Effector CD4-positive, alpha-beta T cell (primary cell): Measurements from ENCODE around the gene PDXK.

ENCODE experiments used
- DNase-seq: peaks from one replicate; pipeline ENCODE4 v3.0.0-alpha.2; 2020

Gene PDXK

GRCh38 chr21:43785134-43785533 lies 66.2 kb downstream of the PDXK start:
- DNase-seq: no peak

- no peak for DNase-seq
These were observed 67.4 kb downstream of the PDXK start for GRCh38 chr21:43786300-43786806.

GRCh38 chr21:43786807-43787440 lies 68.0 kb downstream of the PDXK start:
- DNase-seq: no peak

GRCh38 chr21:43789276-43790009 lies 70.5 kb downstream of the PDXK start, which contains the start of gene RRP1:
Gene RRP1, plus strand, starts transcription at chr21:43789577. Its CDS starts 53 bp downstream, at chr21:43789630.
- peak; percentile 93 for DNase-seq

- no peak for DNase-seq
These were observed 71.1 kb downstream of the PDXK start for GRCh38 chr21:43790010-43790524.

GRCh38 chr21:43792406-43792805 lies 73.5 kb downstream of the PDXK start:
- DNase-seq: no peak

GRCh38 chr21:43793243-43793642 lies 74.3 kb downstream of the PDXK start:
- DNase-seq: no peak

- DNase-seq: no peak
These were observed 75.4 kb downstream of the PDXK start for GRCh38 chr21:43794311-43794710.

GRCh38 chr21:43794857-43795256 lies 75.9 kb downstream of the PDXK start:
- no peak for DNase-seq

- no peak for DNase-seq
These were observed 78.5 kb downstream of the PDXK start for GRCh38 chr21:43797415-43797814.

GRCh38 chr21:43797925-43798715 lies 79.2 kb downstream of the PDXK start:
- no peak for DNase-seq

- DNase-seq: no peak
These were observed 80.4 kb downstream of the PDXK start for GRCh38 chr21:43799301-43799840.

- no peak for DNase-seq
These were observed 81.2 kb downstream of the PDXK start for GRCh38 chr21:43800124-43800523.

- DNase-seq: no peak
These were observed 81.6 kb downstream of the PDXK start for GRCh38 chr21:43800566-43800965.

GRCh38 chr21:43801006-43801783 lies 82.3 kb downstream of the PDXK start:
- no peak for DNase-seq

GRCh38 chr21:43802713-43803313 lies 83.9 kb downstream of the PDXK start:
- DNase-seq: no peak

- no peak for DNase-seq
These were observed 84.8 kb downstream of the PDXK start for GRCh38 chr21:43803558-43804300.

- DNase-seq: no peak
These were observed 86.4 kb downstream of the PDXK start for GRCh38 chr21:43805275-43805800.

- DNase-seq: no peak
These were observed 87.2 kb downstream of the PDXK start for GRCh38 chr21:43806017-43806710.

- no peak for DNase-seq
These were observed 89.4 kb downstream of the PDXK start for GRCh38 chr21:43808367-43808766.
